GM19397 (cell line): ENCODE data around the gene FRMD5.

Source experiments
- ATAC-seq: cut with Tn5 transposase; IDR thresholded peaks from one replicate; pipeline ENCODE4 v1.9.1; 2021; ENCODE audit warnings: mild to moderate bottlenecking, moderate library complexity; ENCODE audit not compliant: unreplicated experiment

Gene FRMD5

DNA sequence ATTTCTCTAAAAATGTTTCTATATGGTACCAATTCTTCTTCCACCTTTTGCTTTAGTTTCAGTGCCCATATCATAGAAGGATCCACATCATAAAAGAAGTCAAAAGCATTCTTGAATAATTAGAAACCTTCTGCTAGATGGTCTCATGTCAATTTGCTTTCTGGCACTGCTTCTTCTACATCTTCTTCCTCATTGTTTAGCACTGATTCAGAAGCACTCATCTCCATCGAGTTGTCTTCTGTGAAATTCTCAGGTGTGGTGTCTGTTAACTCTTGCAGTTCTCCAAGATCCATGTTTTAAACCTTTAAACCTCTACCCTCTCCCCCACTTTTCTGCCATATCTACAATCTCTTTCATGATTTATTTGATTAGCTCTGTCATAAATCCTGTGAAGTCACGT lies 213.5 kb downstream of the FRMD5 start:
- no peak for ATAC-seq

- ATAC-seq: peak; percentile 47
Observed at GRCh38 chr15:43977072-43977884, 217.8 kb downstream of the FRMD5 start.

DNA sequence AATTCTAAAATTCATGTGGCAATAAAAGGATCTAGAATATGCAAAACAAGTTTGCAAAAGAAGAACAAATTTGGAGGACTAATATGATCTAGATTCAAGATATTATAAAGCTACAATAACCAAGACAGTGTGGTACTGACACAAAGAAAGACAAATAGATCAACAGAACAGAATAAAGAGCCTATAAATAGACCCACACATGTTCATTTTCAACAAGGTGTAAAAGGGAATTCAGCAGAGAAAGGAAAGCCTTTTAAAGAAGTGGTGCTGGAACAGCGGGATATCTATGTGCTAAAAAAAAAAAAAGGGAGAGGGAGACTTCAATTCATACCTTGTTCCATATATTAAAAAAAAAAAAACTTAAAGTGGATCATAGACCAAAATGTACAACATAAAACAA lies 219.3 kb downstream of the FRMD5 start:
- no peak for ATAC-seq

GRCh38 chr15:43975326-43975725 lies 219.7 kb downstream of the FRMD5 start:
- ATAC-seq: no peak

DNA sequence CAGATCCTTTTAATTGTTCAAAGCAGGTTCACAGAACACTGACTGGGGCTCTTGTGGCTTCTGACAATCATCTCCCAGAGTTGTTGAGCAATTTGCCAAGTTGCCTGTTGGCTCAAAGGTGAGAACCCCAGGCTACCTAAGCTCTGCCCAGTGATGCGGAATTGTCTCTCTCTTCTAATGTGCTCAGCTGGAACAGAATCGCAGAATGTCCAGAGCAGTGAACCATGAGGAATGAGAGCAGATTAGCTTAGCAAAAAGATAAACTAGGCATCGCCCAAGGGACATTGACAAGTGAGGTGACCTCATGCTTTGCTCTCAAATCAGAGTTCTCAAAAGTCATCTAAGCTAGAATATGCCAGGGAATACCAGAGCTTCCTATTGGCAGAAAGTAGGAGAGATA lies 220.2 kb downstream of the FRMD5 start:
- peak; percentile 72 for ATAC-seq

DNA sequence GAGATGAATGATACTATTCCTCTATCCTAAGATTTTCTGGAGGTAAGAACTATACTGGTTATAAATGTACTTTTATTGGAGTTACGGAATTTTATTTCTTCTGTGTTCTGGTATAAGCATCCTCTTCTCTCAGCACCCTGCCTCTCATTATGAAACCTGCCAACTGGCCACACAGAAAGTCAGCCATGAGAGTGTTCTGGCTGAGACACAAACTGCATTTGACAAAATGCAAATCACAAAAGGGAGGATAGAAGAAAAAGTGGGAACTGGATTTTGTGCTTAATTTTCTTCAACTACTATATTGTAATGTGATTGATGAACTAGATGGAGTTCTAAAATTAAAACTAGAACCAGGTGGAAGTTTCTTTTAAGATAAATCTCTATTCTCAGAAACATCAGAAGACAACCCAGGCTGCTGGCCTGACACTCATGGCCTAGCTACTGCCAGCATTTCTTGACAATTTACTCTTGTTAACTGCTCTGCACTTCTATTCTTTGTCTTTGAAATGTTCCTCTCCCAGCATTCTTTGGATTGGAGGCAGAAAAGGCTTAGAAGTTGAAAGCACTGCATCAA lies 225.2 kb downstream of the FRMD5 start:
- no peak for ATAC-seq

- no peak for ATAC-seq
Observed at GRCh38 chr15:43968551-43968950, 226.5 kb downstream of the FRMD5 start.

DNA sequence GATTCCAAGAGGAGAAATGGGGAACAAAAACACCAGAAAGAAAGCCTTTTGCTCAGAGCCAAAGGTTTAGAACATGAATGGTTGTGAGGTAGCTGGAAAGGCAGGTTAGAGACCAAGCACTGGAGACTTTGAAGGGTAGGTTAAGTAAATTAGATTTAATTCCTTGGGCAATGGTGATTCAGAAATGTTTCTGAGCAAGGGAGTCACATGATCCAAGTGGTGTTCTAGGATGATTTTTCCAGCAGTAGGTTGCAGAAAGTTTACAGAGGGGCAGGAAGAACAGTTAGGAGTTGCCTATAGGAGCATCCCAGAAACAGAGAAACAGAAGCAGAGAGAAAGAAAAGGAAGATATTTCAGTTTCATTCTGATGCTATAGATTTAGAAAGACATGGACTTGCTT lies 228.4 kb downstream of the FRMD5 start:
- no peak for ATAC-seq

DNA sequence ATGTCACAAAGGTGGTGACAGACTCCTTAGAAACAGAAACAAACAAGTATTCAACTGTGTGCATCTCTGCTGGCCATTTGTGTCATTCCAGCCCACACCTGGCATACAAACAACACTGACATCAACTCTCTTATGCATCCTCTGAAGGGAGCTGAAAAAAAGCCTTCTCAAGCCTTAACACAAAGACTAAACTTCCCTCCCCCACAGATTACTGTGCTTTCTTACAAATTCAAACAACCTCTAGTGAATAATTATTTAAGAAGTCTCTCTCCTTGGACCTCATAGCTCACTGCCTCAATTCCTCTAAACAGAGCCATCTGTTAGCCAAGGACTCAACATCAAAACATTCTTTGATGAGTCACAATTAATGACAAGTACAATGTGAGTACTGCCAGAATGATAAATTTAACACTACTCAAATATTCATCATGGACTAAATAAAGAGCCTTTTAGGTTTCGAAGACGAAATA lies 236.2 kb downstream of the FRMD5 start:
- no peak for ATAC-seq

DNA sequence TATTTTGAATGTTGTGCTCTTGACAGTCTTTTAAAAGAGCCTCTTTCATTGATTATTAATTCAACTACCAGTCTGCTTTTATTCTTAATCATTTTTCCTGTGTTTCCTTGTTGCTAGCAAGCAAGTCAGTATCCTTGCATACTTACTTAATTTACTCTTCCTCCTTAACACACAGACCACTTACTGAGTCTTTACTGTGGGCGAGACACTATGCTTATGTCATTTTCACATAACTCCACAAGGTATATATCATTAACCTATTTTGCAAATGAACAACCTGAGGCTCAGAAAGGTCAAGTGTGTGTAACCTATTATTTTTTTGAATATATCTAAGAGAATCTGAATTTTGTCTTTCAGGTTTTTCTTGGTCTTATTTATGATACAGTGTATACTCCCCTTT lies 237.3 kb downstream of the FRMD5 start:
- no peak for ATAC-seq

GRCh38 chr15:43955140-43955539 lies 239.9 kb downstream of the FRMD5 start:
- ATAC-seq: no peak

GRCh38 chr15:43954181-43954621 lies 240.9 kb downstream of the FRMD5 start:
- no peak for ATAC-seq

GRCh38 chr15:43953402-43953801 lies 241.7 kb downstream of the FRMD5 start:
- ATAC-seq: no peak

GRCh38 chr15:43950531-43950930 lies 244.5 kb downstream of the FRMD5 start:
- ATAC-seq: no peak

GRCh38 chr15:43948691-43949325 lies 246.3 kb downstream of the FRMD5 start:
- peak; percentile 72 for ATAC-seq

DNA sequence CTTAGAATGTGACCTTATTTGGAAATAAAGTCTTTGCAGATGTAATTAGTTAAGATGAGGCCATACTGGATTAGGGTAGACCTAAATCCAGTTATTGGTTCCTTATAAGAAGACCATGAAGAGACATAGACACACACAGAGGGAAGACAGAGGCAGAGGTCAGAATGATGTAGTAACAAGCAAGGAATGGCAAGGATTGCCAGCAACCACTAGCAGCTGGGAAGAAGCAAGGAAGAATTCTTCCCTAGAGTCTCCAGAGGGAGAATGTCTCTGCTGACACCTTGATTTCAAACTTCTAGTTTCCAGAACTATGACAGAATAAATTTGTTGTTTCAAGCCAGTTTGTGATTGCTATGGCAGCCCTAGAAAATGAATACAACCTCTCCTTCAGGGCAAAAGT lies 251.6 kb downstream of the FRMD5 start:
- ATAC-seq: no peak

DNA sequence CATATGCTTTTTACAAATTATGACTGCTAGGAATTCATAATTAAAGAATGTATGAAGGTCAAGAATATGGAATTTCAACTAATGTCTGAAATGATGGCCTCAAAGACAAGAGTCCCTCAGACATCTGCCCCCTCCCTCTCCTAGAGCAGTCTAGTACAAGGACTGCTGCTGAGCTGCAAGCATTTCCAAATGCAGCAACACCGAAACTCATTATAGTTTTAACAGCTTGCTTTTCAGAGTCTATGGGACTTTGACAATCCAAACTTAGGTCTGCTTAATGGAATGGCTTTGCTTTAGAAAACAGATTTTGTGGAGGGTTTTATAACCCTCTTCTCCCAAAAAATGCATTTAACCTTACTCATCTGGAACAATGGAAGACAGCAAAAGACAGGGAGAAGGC lies 252.9 kb downstream of the FRMD5 start:
- ATAC-seq: no peak

DNA sequence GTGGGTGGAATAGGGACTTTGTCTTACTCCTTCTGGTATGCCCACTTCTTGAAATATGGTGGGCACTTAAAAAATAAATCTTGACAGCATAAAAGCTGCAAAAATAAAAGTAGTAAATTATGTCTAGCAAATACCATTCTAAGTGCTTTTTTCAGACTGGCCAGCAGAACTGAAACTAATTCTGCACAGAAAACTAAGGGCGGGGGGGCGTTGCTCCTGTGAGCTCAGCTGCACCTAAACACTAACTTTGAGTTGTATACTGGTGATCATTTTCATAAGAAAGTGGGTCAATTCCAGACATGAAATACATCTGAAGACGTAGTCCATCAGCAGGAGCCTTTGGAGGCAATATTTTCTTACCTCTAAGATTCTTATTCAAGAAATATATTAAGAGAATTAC lies 253.5 kb downstream of the FRMD5 start:
- ATAC-seq: peak; percentile 60

DNA sequence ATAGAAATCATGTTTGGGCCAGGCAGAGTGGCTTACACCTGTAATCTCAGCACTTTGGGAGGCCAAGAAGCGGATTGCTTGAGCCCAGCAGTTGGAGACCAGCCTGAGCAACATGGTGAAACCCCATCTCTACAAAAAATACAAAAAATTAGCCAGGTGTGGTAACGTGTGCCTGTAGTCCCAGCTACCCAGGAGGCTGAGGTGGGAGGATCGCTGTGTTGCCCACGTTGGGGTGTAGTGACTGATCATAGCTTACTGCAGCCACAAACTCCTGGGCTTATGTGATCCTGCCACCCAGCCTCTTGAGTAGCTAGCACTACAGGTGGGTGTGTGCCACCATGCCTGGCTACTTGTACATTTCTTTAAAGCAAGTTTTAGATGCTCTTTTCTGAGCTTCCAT lies 254.0 kb downstream of the FRMD5 start:
- no peak for ATAC-seq

- ATAC-seq: no peak
Observed at GRCh38 chr15:43939070-43939469, 256.0 kb downstream of the FRMD5 start.

- ATAC-seq: no peak
Observed at GRCh38 chr15:43934480-43934879, 260.6 kb downstream of the FRMD5 start.

- no peak for ATAC-seq
Observed at GRCh38 chr15:43932907-43933306, 262.2 kb downstream of the FRMD5 start.
